Measurements from ENCODE around the gene LMO1.

The LMO1 gene

GRCh38 chr11:8263769-8264410, at the start of gene LMO1:
TSS of gene LMO1 (minus strand) at chr11:8263878. CDS start at chr11:8263362, 516 bp downstream.
- H3K36me3 ChIP-seq (ENCODE audit: insufficient read depth, low read length) = no peaks in the 10 kb centered on the region
- peak within 1 kb of the TSS; percentile 86 for H3K4me2 ChIP-seq (ENCODE audit: low read depth, low read length, poor library complexity, severe bottlenecking)
- peaks cover 20% of the 10 kb centered on the region for H3K4me1 ChIP-seq (ENCODE audit: insufficient read depth, low read length, poor library complexity, severe bottlenecking)
- H3F3A ChIP-seq (ENCODE audit: low read depth) = no peaks in the 10 kb centered on the region
- peaks cover 12% of the 10 kb centered on the region for H3K27me3 ChIP-seq (ENCODE audit: insufficient read depth, low read length, poor library complexity, severe bottlenecking)
- H3K9ac ChIP-seq (ENCODE audit: low read depth, low read length, poor library complexity, severe bottlenecking) = no peak within 1 kb of the TSS
- TF ChIP-seq, protein P1, sequence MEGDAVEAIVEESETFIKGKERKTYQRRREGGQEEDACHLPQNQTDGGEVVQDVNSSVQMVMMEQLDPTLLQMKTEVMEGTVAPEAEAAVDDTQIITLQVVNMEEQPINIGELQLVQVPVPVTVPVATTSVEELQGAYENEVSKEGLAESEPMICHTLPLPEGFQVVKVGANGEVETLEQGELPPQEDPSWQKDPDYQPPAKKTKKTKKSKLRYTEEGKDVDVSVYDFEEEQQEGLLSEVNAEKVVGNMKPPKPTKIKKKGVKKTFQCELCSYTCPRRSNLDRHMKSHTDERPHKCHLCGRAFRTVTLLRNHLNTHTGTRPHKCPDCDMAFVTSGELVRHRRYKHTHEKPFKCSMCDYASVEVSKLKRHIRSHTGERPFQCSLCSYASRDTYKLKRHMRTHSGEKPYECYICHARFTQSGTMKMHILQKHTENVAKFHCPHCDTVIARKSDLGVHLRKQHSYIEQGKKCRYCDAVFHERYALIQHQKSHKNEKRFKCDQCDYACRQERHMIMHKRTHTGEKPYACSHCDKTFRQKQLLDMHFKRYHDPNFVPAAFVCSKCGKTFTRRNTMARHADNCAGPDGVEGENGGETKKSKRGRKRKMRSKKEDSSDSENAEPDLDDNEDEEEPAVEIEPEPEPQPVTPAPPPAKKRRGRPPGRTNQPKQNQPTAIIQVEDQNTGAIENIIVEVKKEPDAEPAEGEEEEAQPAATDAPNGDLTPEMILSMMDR (conservative IDR thresholded peaks at IDR 0.05; ENCODE audit: low read length) = peak; percentile 88
- no peak for TF ChIP-seq EZH2phosphoT487 (IDR thresholded peaks at IDR 0.05; ENCODE audit: borderline replicate concordance)
- peak within 1 kb of the TSS; percentile 58 for H2AFZ ChIP-seq (ENCODE audit: low read length)
- H3K79me2 ChIP-seq (ENCODE audit: insufficient read depth, low read length) = no peaks in the 10 kb centered on the region
- H3K9me2 ChIP-seq (replicated peaks; ENCODE audit: low read depth, low read length) = no peaks in the 10 kb centered on the region
- peak within 1 kb of the TSS; percentile 70 for H3K4me3 ChIP-seq (ENCODE audit: low read length, poor library complexity, severe bottlenecking)
- H3K9me3 ChIP-seq (ENCODE audit: insufficient read depth, low read depth, low read length) = no peaks in the 10 kb centered on the region
- H4K20me1 ChIP-seq (ENCODE audit: insufficient read depth, low read length, poor library complexity, severe bottlenecking) = no peaks in the 10 kb centered on the region

DNA sequence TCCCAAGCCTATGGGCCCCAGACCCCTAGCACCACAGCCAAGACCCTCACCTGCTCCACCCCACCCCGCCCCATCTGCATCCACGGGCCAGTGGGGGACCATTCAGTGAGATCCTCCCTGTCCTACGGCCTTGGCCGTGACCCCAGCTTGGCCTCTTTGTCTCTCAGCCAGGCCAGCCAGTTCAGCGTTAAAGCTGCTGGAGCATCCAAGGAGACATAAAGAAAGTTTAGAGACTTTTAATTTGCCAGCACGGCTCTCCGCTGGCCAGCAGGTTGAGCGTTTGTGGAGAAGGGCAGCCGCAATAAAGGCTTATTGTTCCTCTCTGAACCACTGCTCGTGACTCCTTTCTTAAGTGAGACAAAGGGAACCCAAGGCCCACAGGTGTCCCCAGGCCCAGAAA, 49.3 kb upstream of the LMO1 start:
- no peaks in the 10 kb centered on the region for H3K79me2 ChIP-seq (ENCODE audit: insufficient read depth, low read length)
- H3K4me1 ChIP-seq (ENCODE audit: insufficient read depth, low read length, poor library complexity, severe bottlenecking) = no peaks in the 10 kb centered on the region
- no peak overlapping the region for H3K9ac ChIP-seq (ENCODE audit: low read depth, low read length, poor library complexity, severe bottlenecking)
- H3K4me2 ChIP-seq (ENCODE audit: low read depth, low read length, poor library complexity, severe bottlenecking) = no peak overlapping the region
- no peaks in the 10 kb centered on the region for H3K36me3 ChIP-seq (ENCODE audit: insufficient read depth, low read length)
- H3F3A ChIP-seq (ENCODE audit: low read depth) = no peaks in the 10 kb centered on the region
- no peaks in the 10 kb centered on the region for H3K9me3 ChIP-seq (ENCODE audit: insufficient read depth, low read depth, low read length)
- no peaks in the 10 kb centered on the region for H4K20me1 ChIP-seq (ENCODE audit: insufficient read depth, low read length, poor library complexity, severe bottlenecking)
- H3K27me3 ChIP-seq (ENCODE audit: insufficient read depth, low read length, poor library complexity, severe bottlenecking) = no peaks in the 10 kb centered on the region
- no peak overlapping the region for H2AFZ ChIP-seq (ENCODE audit: low read length)
- H3K9me2 ChIP-seq (replicated peaks; ENCODE audit: low read depth, low read length) = no peaks in the 10 kb centered on the region
- TF ChIP-seq, protein P1 (conservative IDR thresholded peaks at IDR 0.05; ENCODE audit: low read length) = no peak
- TF ChIP-seq EZH2phosphoT487 (IDR thresholded peaks at IDR 0.05; ENCODE audit: borderline replicate concordance) = no peak
- no peak overlapping the region for H3K4me3 ChIP-seq (ENCODE audit: low read length, poor library complexity, severe bottlenecking)

DNA sequence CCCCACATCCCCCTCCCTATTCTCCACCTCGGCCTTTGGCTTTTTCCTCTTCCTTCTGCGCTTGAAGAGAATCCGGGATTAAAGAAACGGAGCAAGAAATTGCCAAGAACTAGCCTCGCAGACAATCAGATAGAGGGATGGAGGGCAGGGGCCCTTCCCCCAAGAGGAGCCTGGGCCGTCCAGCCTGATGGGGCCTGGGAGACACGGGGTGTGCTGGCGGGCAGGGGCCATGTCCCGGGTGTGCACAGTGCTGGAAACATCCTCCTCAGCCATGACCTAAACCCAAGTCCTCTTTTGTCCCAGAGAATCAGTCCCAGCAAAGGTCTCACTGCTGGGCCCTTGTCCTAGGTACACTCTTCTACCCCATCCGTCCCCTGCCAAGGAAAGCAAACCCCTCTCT, 47.7 kb upstream of the LMO1 start:
- Histone ChIP-seq H2AFZ (ENCODE audit: low read length) (no peak overlapping the region), H3K79me2 (ENCODE audit: insufficient read depth, low read length) (no peaks in the 10 kb centered on the region), H3K4me2 (ENCODE audit: low read depth, low read length, poor library complexity, severe bottlenecking) (no peak overlapping the region), H4K20me1 (ENCODE audit: insufficient read depth, low read length, poor library complexity, severe bottlenecking) (no peaks in the 10 kb centered on the region), H3K9ac (ENCODE audit: low read depth, low read length, poor library complexity, severe bottlenecking) (no peak overlapping the region), H3K9me3 (ENCODE audit: insufficient read depth, low read depth, low read length) (no peaks in the 10 kb centered on the region), H3K36me3 (ENCODE audit: insufficient read depth, low read length) (no peaks in the 10 kb centered on the region), H3F3A (ENCODE audit: low read depth) (no peaks in the 10 kb centered on the region), H3K9me2 (replicated peaks; ENCODE audit: low read depth, low read length) (no peaks in the 10 kb centered on the region), H3K4me3 (ENCODE audit: low read length, poor library complexity, severe bottlenecking) (no peak overlapping the region), H3K4me1 (ENCODE audit: insufficient read depth, low read length, poor library complexity, severe bottlenecking) (no peaks in the 10 kb centered on the region), H3K27me3 (ENCODE audit: insufficient read depth, low read length, poor library complexity, severe bottlenecking) (no peaks in the 10 kb centered on the region)
- TF ChIP-seq, protein P1 (conservative IDR thresholded peaks at IDR 0.05; ENCODE audit: low read length) = no peak
- no peak for TF ChIP-seq EZH2phosphoT487 (IDR thresholded peaks at IDR 0.05; ENCODE audit: borderline replicate concordance)

Measured in Loucy (cell line).